Measurements from ENCODE around the gene DGKG. TPM values are rescaled to one million over a fixed set of nuclear protein-coding genes. Genes with fewer than 3 reads are reported as not detected.
A peak's percentile ranks its signal among the peaks of the same experiment; 100 is the strongest.

Gene DGKG
- total RNA-seq, 1 donor from 2014 or later = 4.7 TPM

DNA sequence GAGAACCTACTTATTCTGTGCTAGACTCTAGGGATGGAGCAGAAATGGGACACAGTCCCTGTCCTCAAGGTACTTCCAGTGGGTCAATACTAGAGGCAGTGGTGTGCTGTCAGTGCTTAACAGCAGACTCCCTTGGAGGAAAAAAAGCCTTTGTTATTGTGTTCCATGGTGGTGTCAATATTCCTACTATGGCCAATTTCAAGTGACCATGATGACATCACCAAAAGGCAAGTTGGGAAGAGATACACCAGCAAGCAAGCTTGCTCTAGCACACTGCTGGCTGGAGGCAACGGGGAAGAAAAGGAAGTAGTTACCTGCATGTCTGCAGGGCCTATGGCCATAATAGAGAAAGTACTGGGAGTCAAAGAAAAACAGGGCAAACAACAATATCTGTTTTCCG lies 163.6 kb downstream of the DGKG start:
- no peak for DNase-seq
- ATAC-seq = no peak
- H3K27me3 ChIP-seq = peaks cover 9% of the 10 kb centered on the region
- intact Hi-C loops (cut with DNase I) = no loop called here
- no peak overlapping the region for H3K27ac ChIP-seq
- H3K9me3 ChIP-seq = no peaks in the 10 kb centered on the region
- H3K4me1 ChIP-seq = no peaks in the 10 kb centered on the region
- H3K36me3 ChIP-seq = no peaks in the 10 kb centered on the region
- TF ChIP-seq, protein P1, sequence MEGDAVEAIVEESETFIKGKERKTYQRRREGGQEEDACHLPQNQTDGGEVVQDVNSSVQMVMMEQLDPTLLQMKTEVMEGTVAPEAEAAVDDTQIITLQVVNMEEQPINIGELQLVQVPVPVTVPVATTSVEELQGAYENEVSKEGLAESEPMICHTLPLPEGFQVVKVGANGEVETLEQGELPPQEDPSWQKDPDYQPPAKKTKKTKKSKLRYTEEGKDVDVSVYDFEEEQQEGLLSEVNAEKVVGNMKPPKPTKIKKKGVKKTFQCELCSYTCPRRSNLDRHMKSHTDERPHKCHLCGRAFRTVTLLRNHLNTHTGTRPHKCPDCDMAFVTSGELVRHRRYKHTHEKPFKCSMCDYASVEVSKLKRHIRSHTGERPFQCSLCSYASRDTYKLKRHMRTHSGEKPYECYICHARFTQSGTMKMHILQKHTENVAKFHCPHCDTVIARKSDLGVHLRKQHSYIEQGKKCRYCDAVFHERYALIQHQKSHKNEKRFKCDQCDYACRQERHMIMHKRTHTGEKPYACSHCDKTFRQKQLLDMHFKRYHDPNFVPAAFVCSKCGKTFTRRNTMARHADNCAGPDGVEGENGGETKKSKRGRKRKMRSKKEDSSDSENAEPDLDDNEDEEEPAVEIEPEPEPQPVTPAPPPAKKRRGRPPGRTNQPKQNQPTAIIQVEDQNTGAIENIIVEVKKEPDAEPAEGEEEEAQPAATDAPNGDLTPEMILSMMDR (IDR thresholded peaks at IDR 0.05) = no peak
- no peak overlapping the region for H3K4me3 ChIP-seq

DNA sequence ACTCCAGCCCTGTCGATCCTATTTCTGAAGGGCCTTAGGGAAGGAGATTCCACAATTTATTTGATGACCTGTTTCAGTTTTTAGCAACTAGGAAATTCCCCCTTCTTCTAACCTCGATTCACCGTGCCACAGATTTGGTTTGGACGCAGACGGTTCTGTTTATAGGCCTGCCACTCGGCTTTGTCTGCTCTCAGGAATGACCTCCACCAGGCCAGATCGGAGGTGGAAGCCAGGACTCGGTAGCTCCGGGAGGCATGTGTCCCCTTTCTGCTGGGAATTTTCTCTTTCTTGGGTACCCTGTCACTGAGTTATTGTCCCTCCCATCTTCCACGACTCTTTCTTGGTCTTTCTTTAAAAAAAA lies 167.6 kb downstream of the DGKG start:
- Histone ChIP-seq H3K27me3 (peaks cover 10% of the 10 kb centered on the region), H3K9me3 (no peaks in the 10 kb centered on the region), H3K4me3 (peak overlapping the region; percentile 25), H3K27ac (no peak overlapping the region), H3K36me3 (no peaks in the 10 kb centered on the region), H3K4me1 (no peaks in the 10 kb centered on the region)
- intact Hi-C loops (cut with DNase I) = no loop called here
- DNase-seq (no peak), ATAC-seq (no peak)
- TF ChIP-seq, protein P1 (IDR thresholded peaks at IDR 0.05) = no peak

DNA sequence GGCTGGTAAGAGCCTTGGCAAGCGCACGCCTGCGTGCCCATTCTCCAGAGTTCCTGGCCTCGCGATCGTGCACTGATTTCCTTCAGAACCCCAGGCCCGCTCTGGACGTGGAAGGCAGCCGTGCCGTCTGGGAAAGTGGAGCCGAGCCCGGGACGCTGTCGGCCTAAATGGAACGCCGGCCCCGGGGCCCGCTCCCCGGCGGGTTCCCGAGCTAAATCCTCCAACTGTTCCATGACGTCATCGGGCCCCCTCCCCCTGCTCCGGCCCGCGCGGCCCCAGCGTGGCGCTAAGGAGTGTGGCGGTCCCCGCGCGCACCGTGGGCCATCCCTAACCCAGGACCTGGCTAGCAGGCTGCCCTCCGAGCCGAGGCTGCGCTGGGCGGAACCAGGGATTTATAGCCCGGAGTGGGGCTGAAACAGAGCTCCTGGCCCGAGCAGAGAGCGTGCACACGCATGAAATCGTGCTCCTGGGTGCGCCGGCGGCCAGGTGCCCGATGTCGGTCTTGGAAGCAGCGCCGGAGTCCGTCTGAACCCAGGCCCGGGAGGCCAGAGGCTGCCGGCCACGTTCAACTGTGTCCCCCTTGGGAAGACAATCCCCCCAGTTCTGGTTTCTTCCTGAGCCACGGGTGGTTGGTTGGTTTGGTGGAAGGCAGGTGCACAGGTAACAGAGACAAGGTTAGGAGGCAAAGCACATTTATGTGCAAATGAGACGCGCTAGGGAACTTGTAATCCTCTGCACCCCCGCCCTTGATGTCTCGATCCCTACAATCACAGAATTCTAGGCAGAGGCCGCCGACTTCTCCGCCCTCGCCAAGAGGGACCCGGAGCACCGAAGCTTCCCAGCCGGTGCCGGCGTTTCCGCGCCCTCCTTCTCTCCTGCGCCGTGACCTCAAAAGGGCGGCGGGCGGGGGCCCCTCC lies 168.2 kb downstream of the DGKG start:
- H3K9me3 ChIP-seq = no peaks in the 10 kb centered on the region
- no peaks in the 10 kb centered on the region for H3K36me3 ChIP-seq
- no peak overlapping the region for H3K27ac ChIP-seq
- H3K4me3 ChIP-seq = peak overlapping the region; percentile 25
- DNase-seq (peak; percentile 73), ATAC-seq (peak; percentile 78)
- intact Hi-C loops (cut with DNase I) = no loop called here
- H3K27me3 ChIP-seq = peaks cover 10% of the 10 kb centered on the region
- no peaks in the 10 kb centered on the region for H3K4me1 ChIP-seq
- TF ChIP-seq, protein P1 (IDR thresholded peaks at IDR 0.05) = no peak

DNA sequence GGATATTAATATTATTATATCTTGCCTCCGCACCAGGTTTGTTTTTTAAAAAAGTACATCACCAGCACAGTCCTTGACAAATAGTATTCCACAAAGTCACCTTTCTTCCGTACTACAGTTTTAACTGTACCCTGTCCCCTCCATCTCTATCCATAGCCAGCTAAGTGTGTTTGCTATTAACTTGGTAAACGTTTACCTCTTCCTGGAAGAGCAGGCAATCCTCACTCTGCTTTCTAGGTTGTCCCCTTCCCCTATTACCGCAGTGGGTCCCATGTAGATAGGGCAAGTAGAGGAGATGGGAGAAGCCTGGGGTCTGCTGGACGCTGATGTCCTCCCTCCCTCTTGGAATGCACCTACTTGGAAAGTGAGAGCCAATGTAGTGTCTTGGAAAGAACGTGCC lies 169.2 kb downstream of the DGKG start:
- no peak overlapping the region for H3K4me3 ChIP-seq
- ATAC-seq (no peak), DNase-seq (no peak)
- H3K27ac ChIP-seq = no peak overlapping the region
- H3K27me3 ChIP-seq = peaks cover 10% of the 10 kb centered on the region
- intact Hi-C loops (cut with DNase I) = no loop called here
- no peaks in the 10 kb centered on the region for H3K9me3 ChIP-seq
- TF ChIP-seq, protein P1 (IDR thresholded peaks at IDR 0.05) = no peak
- H3K36me3 ChIP-seq = no peaks in the 10 kb centered on the region
- no peaks in the 10 kb centered on the region for H3K4me1 ChIP-seq

DNA sequence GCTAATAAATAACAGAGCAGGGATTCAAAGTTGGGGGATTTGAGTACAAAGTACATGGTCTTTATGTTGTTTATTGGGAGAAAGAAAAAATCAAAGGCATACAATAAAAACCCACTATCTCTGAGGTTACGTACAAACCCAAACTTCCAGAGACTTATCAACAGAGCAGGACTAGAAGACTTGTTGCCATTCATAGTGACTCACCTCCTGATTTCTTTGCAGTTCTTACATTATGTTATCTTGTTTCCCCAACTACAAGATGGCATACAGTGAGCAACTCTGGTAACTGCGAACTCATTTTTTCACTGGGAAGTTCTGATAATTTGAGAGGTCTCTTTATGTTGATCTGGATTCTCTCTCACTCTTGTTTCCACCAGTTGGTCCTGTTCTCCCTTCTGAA lies 172.5 kb downstream of the DGKG start:
- intact Hi-C loops (cut with DNase I) = no loop called here
- no peak overlapping the region for H3K4me3 ChIP-seq
- TF ChIP-seq, protein P1 (IDR thresholded peaks at IDR 0.05) = no peak

More for the DNA sequence above, 172.5 kb downstream of the DGKG start:
- H3K27me3 ChIP-seq = peaks cover 10% of the 10 kb centered on the region
- H3K9me3 ChIP-seq = no peaks in the 10 kb centered on the region
- H3K27ac ChIP-seq = no peak overlapping the region
- ATAC-seq = no peak
- no peaks in the 10 kb centered on the region for H3K4me1 ChIP-seq
- DNase-seq = no peak
- no peaks in the 10 kb centered on the region for H3K36me3 ChIP-seq
